HEK293T (cell line): ENCODE measurements around the gene SCN10A.

Source experiments
- FOXA1 ChIP-seq: fragments of 450-650 bp; IDR thresholded peaks from 2 replicates; pipeline ENCODE4 v1.6.1; 2016; ENCODE audit warnings: mild to moderate bottlenecking
- FOXM1 ChIP-seq: fragments of 450-650 bp; IDR thresholded peaks from 2 replicates; pipeline ENCODE4 v1.6.1; 2017; ENCODE audit warnings: mild to moderate bottlenecking, borderline replicate concordance
- SP1 ChIP-seq: fragments of 450-650 bp; IDR thresholded peaks from 2 replicates; pipeline ENCODE4 v1.6.1; 2017
- SUZ12 ChIP-seq: fragments of 450-650 bp; IDR thresholded peaks from 2 replicates; pipeline ENCODE4 v1.6.1; 2016; ENCODE audit warnings: mild to moderate bottlenecking
- TARDBP ChIP-seq: fragments of 450-650 bp; IDR thresholded peaks from 2 replicates; pipeline ENCODE4 v1.6.1; 2016
- ZNF384 ChIP-seq: fragments of 450-650 bp; IDR thresholded peaks from 2 replicates; pipeline ENCODE4 v1.6.1; 2016

DNA sequence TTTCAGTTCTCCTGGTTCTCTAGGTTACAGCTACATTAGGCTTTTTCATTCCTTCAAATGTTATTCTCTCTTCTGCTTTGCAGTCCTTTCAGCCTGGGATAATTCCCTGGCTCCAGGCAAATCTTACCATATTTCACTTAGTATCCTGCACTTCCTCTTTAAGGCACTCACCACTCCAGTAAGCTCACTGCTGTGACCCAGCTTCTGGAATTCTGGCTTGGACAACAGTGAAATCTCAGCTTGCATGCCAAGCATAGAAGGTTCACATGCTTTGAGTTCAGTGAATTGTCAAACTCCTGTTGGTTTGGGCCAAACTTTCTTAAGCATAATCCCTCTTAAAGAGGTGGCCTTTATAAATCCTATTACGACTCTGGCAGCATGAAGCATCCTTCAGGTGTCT lies 69.4 kb downstream of the SCN10A start:
- no peak for TF ChIP-seq ZNF384
- no peak for TF ChIP-seq FOXM1
- no peak for TF ChIP-seq FOXA1
- TF ChIP-seq SUZ12 = no peak
- TF ChIP-seq TARDBP = no peak
- no peak for TF ChIP-seq SP1
